Adrenal gland (tissue), 12 donors: ENCODE results near the gene MAS1. TPM values are rescaled to one million over a fixed set of nuclear protein-coding genes. Genes with fewer than 3 reads are reported as not detected.

Experiments used
- DNase-seq, 7 donors: peaks; one replicate each; pipeline ENCODE4 v3.0.0-alpha.2; 2019 to 2020
- H3K27ac ChIP-seq, 5 donors: fragments of 200-600 bp; sonication (generic) in 4 of 5; 1 replicate in 3 of 5; 2 replicates in 2 of 5; pipeline versions ENCODE4 v1.5.1 to v1.8.0; 2016 to 2020; ENCODE audit warnings: mild to moderate bottlenecking in 1 of 5
- H3K27me3 ChIP-seq: fragments of 200-600 bp; 2 replicates; pipeline ENCODE4 v1.8.0; 2021
- H3K36me3 ChIP-seq, 2 donors: fragments of 200-600 bp; replicated peaks in 1 of 2; 1 replicate in 1 of 2; 2 replicates in 1 of 2; pipeline versions ENCODE4 v1.5.1 to v1.8.0; 2018 to 2022
- H3K4me1 ChIP-seq, 2 donors: fragments of 200-600 bp; replicated peaks in 1 of 2; 1 replicate in 1 of 2; 2 replicates in 1 of 2; pipeline versions ENCODE4 v1.5.1 to v1.8.0; 2018 to 2021
- H3K4me3 ChIP-seq, 4 donors: fragments of 200-600 bp; sonication (generic) in 3 of 4; one replicate each; pipeline ENCODE4 v1.5.1; 2016 to 2018
- H3K9me3 ChIP-seq, 3 donors: fragments of 200-600 bp; sonication (generic) in 1 of 3; replicated peaks in 1 of 3; 1 replicate in 2 of 3; 2 replicates in 1 of 3; pipeline versions ENCODE4 v1.5.1 to v1.8.0; 2016 to 2021
- CTCF ChIP-seq, 6 experiments: fragments of 450-650 bp in 4 of 6; fragments of 200-600 bp in 2 of 6; sonication (generic) in 1 of 6; IDR thresholded peaks; 1 replicate in 5 of 6; 2 replicates in 1 of 6; pipeline versions ENCODE4 v1.5.1 to v1.8.0; 2016 to 2021; ENCODE audit warnings: antibody characterized with exemption in 6 of 6, mild to moderate bottlenecking in 2 of 6, moderate library complexity in 1 of 6
- POLR2A ChIP-seq, 2 donors: fragments of 450-650 bp; IDR thresholded peaks; one replicate each; pipeline ENCODE4 v1.6.1; 2017; ENCODE audit warnings: antibody characterized with exemption in 2 of 2, mild to moderate bottlenecking in 2 of 2, moderate library complexity in 1 of 2
- WGBS, 4 donors: extraction: QIAGEN DNeasy Blood & Tissue Kit in 2 of 4; methylation state at CpG; one replicate each; pipeline versions ENCODE4 v1.1.5 to v1.1.7; 2013 to 2017; 5-methylcytosine and 5-hydroxymethylcytosine counted together
- intact Hi-C, 2 donors: fragments of 100-400 bp; cut with DNase I; formaldehyde crosslinking; loops; one replicate each; pipeline versions ENCODE4 v1.14.1 to v1.15.0; 2022 to 2023
- polyA plus RNA-seq, 3 donors: library from polyadenylated mRNA; stranded (reverse); fragments of 200-250 nt in 2 of 3; fragments of 350-450 nt in 1 of 3; fragmentation: Illumina TruSeq in 1 of 3; extraction: RNeasy Lipid Tissue Mini Kit (QIAGEN cat#74804) in 1 of 3; gene quantifications; one replicate each; pipeline ENCODE4 v1.2.3, GENCODE V29; 2013 to 2014
- total RNA-seq, 9 donors: library from RNA; depleted of rRNA in 4 of 9; stranded (reverse); fragments of >200 nt in 4 of 9; fragments of 120-200 nt in 1 of 9; fragmentation: NEBNext Ultra II Directional in 1 of 9; extraction: Animal tissue kit (Norgen Biotek cat#: 25700) in 1 of 9; gene quantifications; one replicate each; pipeline versions ENCODE4 v1.1.0 to v1.2.4, GENCODE V29; 2013 to 2023
- donor health status: healthy with polysubstance abuse.
- donor health status: Bipolar disorder and iron deficiency.
- donor health status: DM: yes; HTN: yes; CAD: no.
- donor health status: DM: no; HTN: no; CAD: no.
- donor health status: DM: no; HTN: no; CAD: no.
- donor health status: DM: yes; HTN: yes; CAD: no.

The MAS1 gene
- total and polyA plus RNA-seq, 12 donors, result under 0.01 TPM; not detected in 10

DNA sequence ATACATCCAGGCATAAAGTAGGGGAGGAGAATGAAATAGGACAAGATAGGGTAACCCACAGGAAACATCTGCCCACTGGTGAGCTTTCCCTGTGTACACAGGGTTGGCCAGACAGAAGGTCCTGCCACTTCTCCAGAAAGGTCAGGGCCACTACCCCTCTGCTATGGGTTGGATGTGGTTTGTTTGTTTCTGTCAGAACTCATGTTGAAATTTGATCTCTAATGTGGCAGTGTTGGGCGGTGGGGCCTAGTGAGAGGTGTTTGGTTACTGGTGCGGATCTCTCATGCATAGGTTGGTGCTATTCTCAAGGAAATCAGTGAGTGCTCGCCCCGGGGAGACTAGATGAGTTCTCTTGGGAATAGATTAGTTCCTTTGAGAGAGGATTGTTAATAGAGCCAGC, 15.6 kb upstream of the MAS1 start:
- no peak for DNase-seq
- Histone ChIP-seq H3K27ac (no peak overlapping the region), H3K4me3 (no peak overlapping the region), H3K36me3 (no peaks in the 10 kb centered on the region), H3K4me1 (no peaks in the 10 kb centered on the region), H3K9me3 (no peaks in the 10 kb centered on the region), H3K27me3 (no peaks in the 10 kb centered on the region)
- intact Hi-C loops, result loop anchor here in 1 of 2 donors (10.0 kb wide), 1 partner anchor 660 kb away; no protein-coding TSS in a partner anchor
- no peak for TF ChIP-seq CTCF (IDR thresholded peaks at IDR 0.05)
- TF ChIP-seq POLR2A (IDR thresholded peaks at IDR 0.05), result no peak
- WGBS, 4 donors, result 70 to 75% (median 73%) methylated on average over 4 of the region's 4 CpGs

DNA sequence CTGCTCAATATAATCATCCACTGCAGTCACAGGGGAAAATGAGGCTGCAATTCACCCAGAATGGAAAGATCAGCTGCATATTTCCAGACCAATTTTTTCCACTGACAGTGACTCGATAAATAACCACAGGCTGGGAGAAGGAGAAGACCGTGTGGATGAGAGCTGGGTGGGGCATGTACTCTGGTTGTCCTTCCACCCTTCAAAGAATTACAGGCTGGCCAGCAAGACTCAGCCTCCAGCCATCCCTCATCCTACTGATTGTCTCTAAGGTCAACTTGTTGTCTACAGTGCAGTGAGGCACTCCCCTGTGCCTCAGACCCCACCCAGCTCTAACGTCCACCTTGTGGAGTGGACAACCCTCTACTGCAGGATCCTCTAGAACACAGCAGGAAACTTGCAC, 14.5 kb upstream of the MAS1 start:
- Histone ChIP-seq H3K27me3 (no peaks in the 10 kb centered on the region), H3K36me3 (no peaks in the 10 kb centered on the region), H3K9me3 (no peaks in the 10 kb centered on the region), H3K27ac (no peak overlapping the region), H3K4me1 (no peaks in the 10 kb centered on the region), H3K4me3 (no peak overlapping the region)
- intact Hi-C loops, result loop anchor here in 1 of 2 donors (10.0 kb wide), 1 partner anchor 659 kb away; no protein-coding TSS in a partner anchor
- 68 to 91% (median 79%) methylated on average over 3 of the region's 3 CpGs for whole genome bisulfite sequencing, 4 donors
- no peak for TF ChIP-seq CTCF (IDR thresholded peaks at IDR 0.05)
- TF ChIP-seq POLR2A (IDR thresholded peaks at IDR 0.05), result no peak
- DNase-seq, result no peak

GRCh38 chr6:159877256-159877808, 13.5 kb upstream of the MAS1 start:
- TF ChIP-seq CTCF (IDR thresholded peaks at IDR 0.05) (no peak), POLR2A (IDR thresholded peaks at IDR 0.05) (no peak)
- WGBS, 4 donors, result 76 to 85% (median 80%) methylated on average over 4 to 5 of the region's 5 CpGs
- Histone ChIP-seq H3K36me3 (no peaks in the 10 kb centered on the region), H3K27ac (no peak overlapping the region), H3K4me3 (no peak overlapping the region), H3K4me1 (no peaks in the 10 kb centered on the region), H3K9me3 (no peaks in the 10 kb centered on the region), H3K27me3 (no peaks in the 10 kb centered on the region)
- no peak for DNase-seq
- intact Hi-C loops, result loop anchor here in 1 of 2 donors (10.0 kb wide), 1 partner anchor 657 kb away; no protein-coding TSS in a partner anchor

DNA sequence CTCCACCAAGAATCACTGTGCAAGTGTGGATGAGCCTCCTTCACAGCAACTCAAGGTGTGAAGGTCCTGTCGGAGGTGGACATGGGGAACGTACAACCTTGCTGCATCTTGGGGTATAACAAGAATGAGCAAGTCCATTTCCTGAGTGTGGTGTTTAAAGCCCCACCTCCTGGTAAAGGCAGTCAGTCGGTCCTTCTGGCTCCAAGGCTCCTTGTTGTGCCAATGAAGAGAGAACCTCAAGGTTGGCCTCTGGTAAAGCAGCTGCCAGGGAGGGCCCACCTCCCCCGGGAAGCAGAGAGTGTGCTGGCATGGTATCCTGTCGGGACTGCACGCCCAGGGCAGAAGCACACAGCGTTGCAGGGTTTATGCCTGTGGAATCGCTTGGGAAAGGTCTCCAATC, 12.4 kb upstream of the MAS1 start:
- DNase-seq, result no peak
- Histone ChIP-seq H3K4me1 (no peaks in the 10 kb centered on the region), H3K9me3 (no peaks in the 10 kb centered on the region), H3K27me3 (no peaks in the 10 kb centered on the region), H3K4me3 (no peak overlapping the region), H3K36me3 (no peaks in the 10 kb centered on the region), H3K27ac (no peak overlapping the region)
- intact Hi-C loops, result loop anchor here in 1 of 2 donors (10.0 kb wide), 1 partner anchor 656 kb away; no protein-coding TSS in a partner anchor
- TF ChIP-seq POLR2A (IDR thresholded peaks at IDR 0.05) (no peak), CTCF (IDR thresholded peaks at IDR 0.05) (no peak)
- 73 to 93% (median 87%) methylated on average over 6 to 8 of the region's 8 CpGs for WGBS, 4 donors
